Fibroblast of skin of left quadriceps (primary cell): ENCODE measurements around the gene NFIA.
"Not testable (repeated sequence)": the region's sequence is repeated elsewhere in the genome, so short reads cannot be mapped to it uniquely, and the experiment has no call there.

Experiments
- DNase-seq, 2 experiments: peaks; one replicate each; pipeline ENCODE4 v3.0.0-alpha.2; 2013; ENCODE audit warnings: low read depth in 2 of 2

NFIA gene

GRCh38 chr1:61271412-61271789 lies 189.0 kb downstream of the NFIA start:
- DNase-seq, result no peak

DNA sequence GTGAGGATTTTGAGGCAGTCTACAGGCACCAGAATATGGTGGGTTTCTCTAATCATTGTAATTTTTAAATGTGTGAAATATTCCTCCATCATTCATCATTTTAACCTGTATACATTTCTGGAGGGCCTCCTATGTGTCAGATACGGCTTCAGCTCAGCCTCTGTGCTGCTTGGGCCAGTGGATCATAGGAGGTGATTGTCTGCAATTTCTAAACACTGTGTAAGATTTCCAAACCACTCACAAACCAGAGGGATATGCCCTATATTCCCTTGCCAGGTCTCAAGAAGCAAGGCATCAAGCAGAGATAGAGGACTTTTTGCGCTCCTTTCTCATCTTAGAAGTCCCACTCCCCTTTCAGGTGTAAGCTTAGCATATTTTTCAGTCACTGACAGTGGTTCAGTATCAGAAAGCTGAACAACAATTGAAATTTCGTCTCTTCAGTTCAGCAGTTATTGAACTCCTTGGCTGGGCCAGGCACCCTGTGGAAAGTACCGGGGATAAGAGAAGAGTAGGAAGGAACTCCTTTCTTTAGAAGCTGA lies 190.9 kb downstream of the NFIA start:
- DNase-seq, result no peak

- DNase-seq, result no peak
Measured at GRCh38 chr1:61273861-61274260, 191.5 kb downstream of the NFIA start.

DNA sequence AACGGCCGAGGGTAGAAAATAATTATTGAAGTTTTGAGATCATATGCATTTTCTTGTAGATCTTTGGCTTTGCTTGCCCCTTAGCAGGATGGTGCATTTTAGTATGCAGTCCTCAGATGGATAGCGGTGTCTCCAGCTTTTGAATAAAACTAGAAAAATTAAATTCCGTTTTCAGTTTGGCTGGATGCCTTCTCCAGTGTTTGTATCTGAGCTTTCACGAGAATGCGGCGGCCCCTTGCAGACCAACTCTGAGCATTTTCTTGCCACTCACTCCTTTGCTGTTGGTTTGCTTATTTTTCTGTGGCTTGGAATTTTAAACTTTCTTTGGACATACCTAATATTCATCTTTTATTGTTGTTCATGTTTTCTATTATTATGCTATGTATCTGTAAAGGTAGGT lies 192.6 kb downstream of the NFIA start:
- no peak for DNase-seq

DNA sequence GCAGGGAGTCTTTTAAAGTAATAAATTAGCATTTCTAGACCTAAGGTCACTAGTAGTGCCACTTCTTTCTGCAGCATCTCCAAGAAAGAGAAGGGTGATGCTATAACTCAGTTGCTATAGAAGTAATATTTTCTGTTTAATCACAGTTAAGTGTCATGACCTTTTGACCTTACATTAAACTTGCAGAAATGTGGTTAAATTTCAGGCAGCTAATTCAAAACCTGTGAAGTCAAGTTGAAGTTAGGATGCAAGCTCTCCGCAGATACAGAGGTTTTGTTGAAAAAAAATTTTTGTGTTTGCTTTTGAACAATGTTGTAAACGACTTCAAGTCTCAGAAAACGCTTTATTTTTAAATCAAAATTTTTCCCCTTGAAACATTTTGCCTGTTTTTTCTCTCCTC lies 193.9 kb downstream of the NFIA start:
- DNase-seq, result no peak

DNA sequence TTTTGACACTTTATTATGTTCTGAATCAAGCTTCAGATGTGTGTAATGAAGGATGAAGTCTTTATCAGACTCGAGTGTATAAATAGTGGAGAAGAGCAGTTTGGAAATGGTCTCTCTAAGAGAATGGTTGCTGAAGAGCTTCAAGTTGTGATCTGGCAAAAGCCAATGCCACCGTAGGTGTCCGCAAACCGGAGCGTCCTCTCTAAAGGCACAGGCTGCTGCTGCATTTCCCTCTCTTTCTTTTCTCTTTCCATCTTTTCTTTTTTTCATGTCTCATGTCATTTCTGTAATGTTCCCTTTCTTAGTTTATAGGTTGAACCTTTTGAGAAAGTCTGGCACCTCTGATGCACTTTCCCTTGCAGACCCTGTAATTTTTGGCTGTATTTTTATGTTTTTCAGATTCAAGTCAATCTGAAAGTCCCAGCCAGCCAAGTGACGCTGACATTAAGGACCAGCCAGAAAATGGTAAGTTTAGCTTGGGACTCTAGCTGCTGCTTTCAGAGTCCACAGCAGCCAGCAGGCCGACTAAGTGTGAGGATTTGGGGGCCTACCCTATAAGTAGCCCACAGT lies 194.8 kb downstream of the NFIA start:
- DNase-seq, result no peak

GRCh38 chr1:61278503-61278902 lies 196.1 kb downstream of the NFIA start:
- DNase-seq, result not testable (repeated sequence)

GRCh38 chr1:61278966-61279365 lies 196.6 kb downstream of the NFIA start:
- no peak for DNase-seq

GRCh38 chr1:61279570-61279969 lies 197.2 kb downstream of the NFIA start:
- DNase-seq, result no peak

GRCh38 chr1:61280452-61280851 lies 198.1 kb downstream of the NFIA start:
- DNase-seq, result no peak

- DNase-seq, result no peak
Measured at GRCh38 chr1:61282387-61282786, 200.0 kb downstream of the NFIA start.

GRCh38 chr1:61284248-61284854 lies 202.0 kb downstream of the NFIA start:
- DNase-seq, result no peak

GRCh38 chr1:61284936-61285335 lies 202.6 kb downstream of the NFIA start:
- DNase-seq, result no peak

GRCh38 chr1:61285371-61285885 lies 203.1 kb downstream of the NFIA start:
- DNase-seq, result no peak

GRCh38 chr1:61287014-61287413 lies 204.7 kb downstream of the NFIA start:
- no peak for DNase-seq

- DNase-seq, result peak; percentile 63 to 67
Measured at GRCh38 chr1:61287734-61288133, 205.4 kb downstream of the NFIA start.

- DNase-seq, result no peak
Measured at GRCh38 chr1:61289232-61290098, 207.1 kb downstream of the NFIA start.

DNA sequence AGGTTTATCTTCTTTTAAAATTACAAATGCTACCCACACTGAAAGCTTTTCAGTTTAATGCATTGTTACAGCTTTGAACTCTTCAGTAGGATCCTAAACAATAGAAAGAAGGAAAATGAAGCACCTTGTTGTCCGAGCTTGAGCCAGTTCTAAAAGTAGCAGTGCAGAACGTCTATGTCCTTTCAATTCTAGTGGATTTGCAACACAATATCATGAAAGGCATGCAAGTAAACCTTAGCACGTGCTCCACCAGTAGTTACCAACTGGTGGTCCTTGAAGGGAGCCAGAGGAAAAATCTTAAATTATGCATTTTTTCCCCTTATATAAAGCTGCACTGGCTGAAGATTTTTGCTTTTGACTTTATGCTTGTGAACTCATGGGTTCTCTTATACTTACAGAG lies 208.2 kb downstream of the NFIA start:
- no peak for DNase-seq

- no peak for DNase-seq
Measured at GRCh38 chr1:61293197-61293596, 210.8 kb downstream of the NFIA start.

DNA sequence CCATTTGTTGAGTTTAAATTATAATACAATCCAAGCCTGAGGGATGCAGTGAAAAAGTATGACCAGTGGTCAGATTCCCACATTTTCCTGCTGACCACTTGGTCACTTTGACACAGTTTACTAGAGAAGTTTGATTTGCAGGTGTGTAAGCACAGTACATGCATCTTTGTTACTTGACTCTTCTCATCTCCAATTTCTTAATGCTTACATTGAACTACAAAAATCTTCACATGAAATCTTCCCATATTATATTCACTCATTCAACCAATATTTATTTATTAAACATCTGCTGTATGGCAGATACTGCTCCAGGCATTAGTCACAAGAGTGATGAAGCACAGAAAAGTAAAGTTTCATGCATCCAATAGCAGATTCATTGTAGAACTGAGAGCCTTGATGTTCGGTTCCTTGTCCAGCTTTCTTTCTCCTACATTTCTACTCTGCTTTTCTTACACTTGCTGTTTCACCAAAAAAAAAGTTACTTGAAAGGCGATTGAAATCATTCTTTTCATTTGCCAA lies 211.7 kb downstream of the NFIA start:
- DNase-seq, result no peak

- no peak for DNase-seq
Measured at GRCh38 chr1:61294930-61295329, 212.6 kb downstream of the NFIA start.

DNA sequence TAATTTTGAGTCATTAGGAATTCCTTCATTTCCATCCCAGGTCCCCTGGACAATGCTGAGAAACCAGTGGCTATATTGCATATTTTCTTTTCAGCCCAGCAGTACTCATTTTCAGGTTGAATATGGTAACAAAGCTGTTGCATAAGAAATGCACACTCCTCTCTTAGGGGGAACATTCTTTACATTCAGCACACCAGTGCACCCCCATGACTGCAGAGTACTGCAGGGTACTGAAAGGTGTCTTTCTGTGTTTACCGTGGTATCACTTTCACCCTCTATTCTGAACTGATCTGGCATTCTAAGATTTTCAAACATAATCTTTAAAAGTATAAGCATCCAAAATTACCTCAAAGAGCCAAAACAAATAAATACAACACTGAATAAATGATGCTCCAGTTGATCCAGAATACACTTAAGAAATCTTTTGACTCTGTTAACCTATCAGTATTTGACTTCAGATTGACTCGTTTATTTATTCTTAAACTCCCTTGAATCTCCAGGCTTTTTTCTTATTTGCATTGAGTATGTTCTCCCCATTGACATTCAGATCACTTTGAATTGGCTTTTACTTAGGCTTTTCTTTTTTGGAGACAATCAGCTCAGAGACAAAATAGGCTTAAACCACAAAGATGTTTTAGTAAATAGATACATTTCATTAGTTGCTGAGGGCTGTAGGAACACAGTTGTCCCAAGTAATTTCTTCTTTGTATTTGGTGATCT lies 213.6 kb downstream of the NFIA start:
- no peak for DNase-seq
